Measurements from ENCODE around the gene LYSMD1. TPM values are rescaled to one million over a fixed set of nuclear protein-coding genes. Genes with fewer than 3 reads are reported as not detected.

The LYSMD1 gene
- total RNA-seq, 2 experiments from 2014 or later, result 3.7 to 6.2 TPM

- Histone ChIP-seq H3K79me2 (ENCODE audit: insufficient read depth, low read depth, low read length) (peaks cover 13% of the 10 kb centered on the region), H3K9me3 (ENCODE audit: low read length) (no peaks in the 10 kb centered on the region), H3K4me1 (ENCODE audit: insufficient read depth, low read length, poor library complexity, severe bottlenecking) (peaks cover 25% of the 10 kb centered on the region), H3K4me3 (ENCODE audit: low read depth, low read length, poor library complexity, severe bottlenecking) (no peak overlapping the region), H3K4me2 (ENCODE audit: low read length) (no peak overlapping the region), H3K9me2 (ENCODE audit: insufficient read depth, low read length) (no peaks in the 10 kb centered on the region), H2AFZ (ENCODE audit: low read length) (no peak overlapping the region), H3K27ac (ENCODE audit: low read depth, low read length, poor library complexity, severe bottlenecking) (no peak overlapping the region), H3K36me3 (ENCODE audit: insufficient read depth, low read length) (no peaks in the 10 kb centered on the region), H4K20me1 (ENCODE audit: insufficient read depth, low read length) (no peaks in the 10 kb centered on the region)
- no peak for DNase-seq (ENCODE audit: low spot score)
- intact Hi-C loops (cut with micrococcal nuclease; ENCODE audit: unreplicated experiment), result no loop called here
- no peak for TF ChIP-seq EZH2phosphoT487 (IDR thresholded peaks at IDR 0.05; ENCODE audit: borderline replicate concordance, low read depth, low read length)
- TF ChIP-seq CTCF (conservative IDR thresholded peaks at IDR 0.05; ENCODE audit: low read length), result no peak
- BruUV-seq (replicated peaks), result no TSS peak
- ChIA-PET POLR2A (no interaction called here), CTCF (ENCODE audit: unreplicated experiment) (no interaction called here)
Observed at GRCh38 chr1:151193856-151194255, 28.2 kb upstream of the LYSMD1 start.

- Histone ChIP-seq H3K27ac (ENCODE audit: low read depth, low read length, poor library complexity, severe bottlenecking) (no peak overlapping the region), H3K9me3 (ENCODE audit: low read length) (no peaks in the 10 kb centered on the region), H3K4me3 (ENCODE audit: low read depth, low read length, poor library complexity, severe bottlenecking) (no peak overlapping the region), H2AFZ (ENCODE audit: low read length) (no peak overlapping the region), H3K4me1 (ENCODE audit: insufficient read depth, low read length, poor library complexity, severe bottlenecking) (peaks cover 29% of the 10 kb centered on the region), H3K4me2 (ENCODE audit: low read length) (no peak overlapping the region), H4K20me1 (ENCODE audit: insufficient read depth, low read length) (no peaks in the 10 kb centered on the region), H3K79me2 (ENCODE audit: insufficient read depth, low read depth, low read length) (peaks cover 15% of the 10 kb centered on the region), H3K9me2 (ENCODE audit: insufficient read depth, low read length) (no peaks in the 10 kb centered on the region), H3K36me3 (ENCODE audit: insufficient read depth, low read length) (no peaks in the 10 kb centered on the region)
- intact Hi-C loops (cut with micrococcal nuclease; ENCODE audit: unreplicated experiment), result no loop called here
- no TSS peak for BruUV-seq (replicated peaks)
- CTCF ChIA-PET (ENCODE audit: unreplicated experiment), result no interaction called here
- POLR2A ChIA-PET, result interaction anchor here (0.7 to 1.3 kb wide), 3 partner anchors 27 to 331 kb away, joined by 3 to 4 read pairs (median 3); partner anchors contain the start of genes LYSMD1, SCNM1 and ZNF687
- DNase-seq (ENCODE audit: low spot score), result no peak
- TF ChIP-seq CTCF (conservative IDR thresholded peaks at IDR 0.05; ENCODE audit: low read length) (no peak), EZH2phosphoT487 (IDR thresholded peaks at IDR 0.05; ENCODE audit: borderline replicate concordance, low read depth, low read length) (no peak)
Observed at GRCh38 chr1:151193304-151193703, 27.6 kb upstream of the LYSMD1 start.

GRCh38 chr1:151192047-151192446 lies 26.3 kb upstream of the LYSMD1 start:
- Histone ChIP-seq H2AFZ (ENCODE audit: low read length) (no peak overlapping the region), H3K79me2 (ENCODE audit: insufficient read depth, low read depth, low read length) (peaks cover 16% of the 10 kb centered on the region), H3K4me1 (ENCODE audit: insufficient read depth, low read length, poor library complexity, severe bottlenecking) (peaks cover 29% of the 10 kb centered on the region), H3K27ac (ENCODE audit: low read depth, low read length, poor library complexity, severe bottlenecking) (no peak overlapping the region), H4K20me1 (ENCODE audit: insufficient read depth, low read length) (no peaks in the 10 kb centered on the region), H3K36me3 (ENCODE audit: insufficient read depth, low read length) (no peaks in the 10 kb centered on the region), H3K4me2 (ENCODE audit: low read length) (no peak overlapping the region), H3K9me3 (ENCODE audit: low read length) (no peaks in the 10 kb centered on the region), H3K9me2 (ENCODE audit: insufficient read depth, low read length) (no peaks in the 10 kb centered on the region), H3K4me3 (ENCODE audit: low read depth, low read length, poor library complexity, severe bottlenecking) (no peak overlapping the region)
- no peak for DNase-seq (ENCODE audit: low spot score)
- TF ChIP-seq CTCF (conservative IDR thresholded peaks at IDR 0.05; ENCODE audit: low read length), result no peak
- no peak for TF ChIP-seq EZH2phosphoT487 (IDR thresholded peaks at IDR 0.05; ENCODE audit: borderline replicate concordance, low read depth, low read length)
- BruUV-seq (replicated peaks), result no TSS peak
- intact Hi-C loops (cut with micrococcal nuclease; ENCODE audit: unreplicated experiment), result no loop called here
- ChIA-PET CTCF (ENCODE audit: unreplicated experiment) (no interaction called here), POLR2A (interaction anchor here (0.7 kb wide), 1 partner anchor 85 kb away, joined by 3 read pairs; no protein-coding TSS in a partner anchor)
